ENCODE data around the gene ADPRM.

The ADPRM gene

GRCh38 chr17:10725262-10725661 is 27.9 kb downstream of the ADPRM start:
- no peak overlapping the region for H4K12ac ChIP-seq (ENCODE audit: low read depth, low read length)
- no peak overlapping the region for H2BK12ac ChIP-seq (ENCODE audit: low read length)
- no peaks in the 10 kb centered on the region for H3K27me3 ChIP-seq (ENCODE audit: insufficient read depth, low read length)
- H3K36me3 ChIP-seq (ENCODE audit: control insufficient read depth in 1 of 2, insufficient read depth in 2 of 2, low read length in 2 of 2) = no peaks in the 10 kb centered on the region
- H3K23ac ChIP-seq (ENCODE audit: low read length) = no peak overlapping the region
- no peak overlapping the region for H3K4me3 ChIP-seq (ENCODE audit: low read depth, low read length)
- no peak for DNase-seq
- no peak overlapping the region for H2AFZ ChIP-seq (ENCODE audit: insufficient read depth, low read length, poor library complexity)
- H3K4ac ChIP-seq (ENCODE audit: low read depth, low read length) = no peak overlapping the region
- no peak overlapping the region for H3K27ac ChIP-seq (ENCODE audit: low read depth, low read length)
- H3K9me3 ChIP-seq (ENCODE audit: insufficient read depth, low read depth, low read length) = no peaks in the 10 kb centered on the region
- H2AK5ac ChIP-seq (ENCODE audit: low read length) = no peak overlapping the region
- no CpG with 5 or more reads among the region's 3 CpGs for WGBS (ENCODE audit: extremely low coverage, insufficient coverage, insufficient read length)
- peaks cover 3% of the 10 kb centered on the region for H3K79me1 ChIP-seq (ENCODE audit: low read length)
- no peak overlapping the region for H3K14ac ChIP-seq (ENCODE audit: low read length)
- no peak overlapping the region for H3K18ac ChIP-seq (ENCODE audit: low read length)
- H3K4me1 ChIP-seq (ENCODE audit: control insufficient read depth in 1 of 2, insufficient read depth in 2 of 2, low read length in 2 of 2) = no peaks in the 10 kb centered on the region
- H3K9ac ChIP-seq (ENCODE audit: low read length) = no peak overlapping the region
- H3K4me2 ChIP-seq (ENCODE audit: low read length) = no peak overlapping the region
- H3K79me2 ChIP-seq (ENCODE audit: control insufficient read depth, insufficient read depth, low read length, poor library complexity) = peaks cover 3% of the 10 kb centered on the region
- no peak overlapping the region for H2BK5ac ChIP-seq (ENCODE audit: low read depth, low read length, poor library complexity)
- H4K8ac ChIP-seq (ENCODE audit: low read depth, low read length) = no peak overlapping the region
- H2BK120ac ChIP-seq (ENCODE audit: insufficient read depth, low read length, poor library complexity) = no peak overlapping the region
- no peak overlapping the region for H4K91ac ChIP-seq (ENCODE audit: low read depth, low read length)

GRCh38 chr17:10726196-10726595 is 28.8 kb downstream of the ADPRM start:
- Histone ChIP-seq H3K18ac (ENCODE audit: low read length) (no peak overlapping the region), H3K79me2 (ENCODE audit: control insufficient read depth, insufficient read depth, low read length, poor library complexity) (peaks cover 3% of the 10 kb centered on the region), H4K8ac (ENCODE audit: low read depth, low read length) (no peak overlapping the region), H3K4me2 (ENCODE audit: low read length) (no peak overlapping the region), H3K4me1 (ENCODE audit: control insufficient read depth in 1 of 2, insufficient read depth in 2 of 2, low read length in 2 of 2) (no peaks in the 10 kb centered on the region), H3K23ac (ENCODE audit: low read length) (no peak overlapping the region), H3K36me3 (ENCODE audit: control insufficient read depth in 1 of 2, insufficient read depth in 2 of 2, low read length in 2 of 2) (no peaks in the 10 kb centered on the region), H3K27me3 (ENCODE audit: insufficient read depth, low read length) (no peaks in the 10 kb centered on the region), H3K4me3 (ENCODE audit: low read depth, low read length) (no peak overlapping the region), H4K12ac (ENCODE audit: low read depth, low read length) (no peak overlapping the region), H2AK5ac (ENCODE audit: low read length) (no peak overlapping the region), H4K91ac (ENCODE audit: low read depth, low read length) (no peak overlapping the region), H3K79me1 (ENCODE audit: low read length) (peaks cover 3% of the 10 kb centered on the region), H2BK12ac (ENCODE audit: low read length) (no peak overlapping the region), H2BK5ac (ENCODE audit: low read depth, low read length, poor library complexity) (no peak overlapping the region), H3K4ac (ENCODE audit: low read depth, low read length) (no peak overlapping the region), H3K9me3 (ENCODE audit: insufficient read depth, low read depth, low read length) (no peaks in the 10 kb centered on the region), H2BK120ac (ENCODE audit: insufficient read depth, low read length, poor library complexity) (no peak overlapping the region), H2AFZ (ENCODE audit: insufficient read depth, low read length, poor library complexity) (no peak overlapping the region), H3K27ac (ENCODE audit: low read depth, low read length) (no peak overlapping the region), H3K9ac (ENCODE audit: low read length) (no peak overlapping the region), H3K14ac (ENCODE audit: low read length) (no peak overlapping the region)
- DNase-seq = no peak
- no CpG with 5 or more reads among the region's 2 CpGs for WGBS (ENCODE audit: extremely low coverage, insufficient coverage, insufficient read length)

- H3K36me3 ChIP-seq (ENCODE audit: control insufficient read depth in 1 of 2, insufficient read depth in 2 of 2, low read length in 2 of 2) = no peaks in the 10 kb centered on the region
- peaks cover 3% of the 10 kb centered on the region for H3K79me2 ChIP-seq (ENCODE audit: control insufficient read depth, insufficient read depth, low read length, poor library complexity)
- no peaks in the 10 kb centered on the region for H3K4me1 ChIP-seq (ENCODE audit: control insufficient read depth in 1 of 2, insufficient read depth in 2 of 2, low read length in 2 of 2)
These were observed 29.8 kb downstream of the ADPRM start for GRCh38 chr17:10727192-10727591.

GRCh38 chr17:10728331-10728892 is 31.0 kb downstream of the ADPRM start:
- no peak overlapping the region for H3K4me2 ChIP-seq (ENCODE audit: low read length)
- no peak overlapping the region for H3K4ac ChIP-seq (ENCODE audit: low read depth, low read length)
- H3K27me3 ChIP-seq (ENCODE audit: insufficient read depth, low read length) = no peaks in the 10 kb centered on the region
- H3K79me2 ChIP-seq (ENCODE audit: control insufficient read depth, insufficient read depth, low read length, poor library complexity) = peaks cover 3% of the 10 kb centered on the region
- H3K9ac ChIP-seq (ENCODE audit: low read length) = no peak overlapping the region
- WGBS (ENCODE audit: extremely low coverage, insufficient coverage, insufficient read length) = no CpG with 5 or more reads among the region's 10 CpGs
- no peak overlapping the region for H2BK5ac ChIP-seq (ENCODE audit: low read depth, low read length, poor library complexity)
- H3K18ac ChIP-seq (ENCODE audit: low read length) = no peak overlapping the region
- H4K12ac ChIP-seq (ENCODE audit: low read depth, low read length) = no peak overlapping the region
- peaks cover 2% of the 10 kb centered on the region for H3K9me3 ChIP-seq (ENCODE audit: insufficient read depth, low read depth, low read length)
- H3K23ac ChIP-seq (ENCODE audit: low read length) = no peak overlapping the region
- H2AK5ac ChIP-seq (ENCODE audit: low read length) = no peak overlapping the region
- H3K14ac ChIP-seq (ENCODE audit: low read length) = no peak overlapping the region
- H4K91ac ChIP-seq (ENCODE audit: low read depth, low read length) = no peak overlapping the region
- no peak for DNase-seq
- no peak overlapping the region for H3K4me3 ChIP-seq (ENCODE audit: low read depth, low read length)
- no peak overlapping the region for H4K8ac ChIP-seq (ENCODE audit: low read depth, low read length)
- H3K36me3 ChIP-seq (ENCODE audit: control insufficient read depth in 1 of 2, insufficient read depth in 2 of 2, low read length in 2 of 2) = no peaks in the 10 kb centered on the region
- no peak overlapping the region for H3K27ac ChIP-seq (ENCODE audit: low read depth, low read length)
- no peaks in the 10 kb centered on the region for H3K4me1 ChIP-seq (ENCODE audit: control insufficient read depth in 1 of 2, insufficient read depth in 2 of 2, low read length in 2 of 2)
- no peak overlapping the region for H2BK120ac ChIP-seq (ENCODE audit: insufficient read depth, low read length, poor library complexity)
- no peak overlapping the region for H2AFZ ChIP-seq (ENCODE audit: insufficient read depth, low read length, poor library complexity)
- no peak overlapping the region for H2BK12ac ChIP-seq (ENCODE audit: low read length)
- H3K79me1 ChIP-seq (ENCODE audit: low read length) = peaks cover 3% of the 10 kb centered on the region

More at GRCh38 chr17:10727192-10727591, 29.8 kb downstream of the ADPRM start:
- Histone ChIP-seq H3K9me3 (ENCODE audit: insufficient read depth, low read depth, low read length) (no peaks in the 10 kb centered on the region), H4K8ac (ENCODE audit: low read depth, low read length) (no peak overlapping the region), H3K4me2 (ENCODE audit: low read length) (no peak overlapping the region), H3K23ac (ENCODE audit: low read length) (no peak overlapping the region), H4K12ac (ENCODE audit: low read depth, low read length) (no peak overlapping the region), H3K4ac (ENCODE audit: low read depth, low read length) (no peak overlapping the region), H3K27me3 (ENCODE audit: insufficient read depth, low read length) (no peaks in the 10 kb centered on the region), H3K18ac (ENCODE audit: low read length) (no peak overlapping the region), H2BK12ac (ENCODE audit: low read length) (no peak overlapping the region), H2AK5ac (ENCODE audit: low read length) (no peak overlapping the region), H4K91ac (ENCODE audit: low read depth, low read length) (no peak overlapping the region), H2AFZ (ENCODE audit: insufficient read depth, low read length, poor library complexity) (no peak overlapping the region), H3K4me3 (ENCODE audit: low read depth, low read length) (no peak overlapping the region), H2BK5ac (ENCODE audit: low read depth, low read length, poor library complexity) (no peak overlapping the region), H3K9ac (ENCODE audit: low read length) (no peak overlapping the region), H2BK120ac (ENCODE audit: insufficient read depth, low read length, poor library complexity) (no peak overlapping the region), H3K79me1 (ENCODE audit: low read length) (peaks cover 3% of the 10 kb centered on the region), H3K27ac (ENCODE audit: low read depth, low read length) (no peak overlapping the region), H3K14ac (ENCODE audit: low read length) (no peak overlapping the region)
- peak in 1 of 2 donors; percentile 39 for DNase-seq
- WGBS (ENCODE audit: extremely low coverage, insufficient coverage, insufficient read length) = no CpG with 5 or more reads among the region's 5 CpGs

Data from trophoblast cell (in vitro differentiated cells and primary cell).